A172 (cell line): Measurements from ENCODE around the gene TENM4. TPM values are rescaled to one million over a fixed set of nuclear protein-coding genes. Genes with fewer than 3 reads are reported as not detected.

ENCODE experiments used
- DNase-seq: peaks from one replicate; pipeline ENCODE4 v3.0.0-alpha.2; 2015; ENCODE audit warnings: low spot score
- total RNA-seq: library from RNA; depleted of rRNA; stranded (reverse); fragments of >200 nt; shearing (Covaris generic); gene quantifications from 2 replicates; pipeline ENCODE4 v1.2.3, GENCODE V29; 2014

The TENM4 gene
- total RNA-seq, 1 experiment from 2014 or later, result 0.91 TPM

GRCh38 chr11:78972590-78972989, 468.2 kb downstream of the TENM4 start:
- DNase-seq, result no peak

GRCh38 chr11:78972177-78972576, 468.7 kb downstream of the TENM4 start:
- no peak for DNase-seq

DNA sequence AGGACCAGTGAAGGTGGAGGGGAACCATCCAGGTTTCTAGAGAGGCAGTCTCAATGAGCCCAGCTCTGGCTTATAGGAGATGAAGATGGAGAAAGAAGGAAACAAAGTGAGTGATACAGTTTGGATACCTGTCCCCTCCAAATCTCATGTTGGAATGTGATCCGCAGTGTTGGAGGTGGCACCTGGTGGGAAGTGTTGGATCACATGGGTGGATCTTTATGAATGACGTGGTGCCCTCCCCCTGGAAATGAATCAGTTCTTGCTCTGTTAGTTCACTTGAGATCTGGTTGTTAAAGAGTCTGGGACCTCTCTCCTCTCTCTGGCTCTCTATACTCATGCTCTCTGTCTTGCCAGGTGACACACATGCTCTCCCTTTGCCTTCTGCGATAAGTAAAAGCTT, 473.0 kb downstream of the TENM4 start:
- DNase-seq, result no peak

DNA sequence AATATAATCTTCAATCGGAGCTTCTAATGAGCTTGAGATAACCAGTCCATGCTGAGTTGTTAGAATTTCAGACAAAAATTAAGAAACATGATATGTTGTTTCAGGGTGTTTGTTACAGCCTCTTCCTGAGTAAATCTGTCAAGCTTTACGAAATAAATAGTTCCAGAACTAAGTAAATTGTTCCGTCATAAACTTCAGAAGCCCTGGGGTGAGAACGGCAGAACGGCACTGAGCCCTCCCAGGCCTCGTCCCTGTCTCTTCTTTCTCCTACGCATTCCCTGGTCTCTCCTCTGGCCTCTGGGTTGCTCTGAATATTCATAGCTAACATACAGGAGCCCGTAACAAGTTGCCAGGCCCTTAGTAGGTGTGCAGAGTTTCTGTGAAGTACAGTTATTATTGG, 475.4 kb downstream of the TENM4 start:
- DNase-seq, result no peak

DNA sequence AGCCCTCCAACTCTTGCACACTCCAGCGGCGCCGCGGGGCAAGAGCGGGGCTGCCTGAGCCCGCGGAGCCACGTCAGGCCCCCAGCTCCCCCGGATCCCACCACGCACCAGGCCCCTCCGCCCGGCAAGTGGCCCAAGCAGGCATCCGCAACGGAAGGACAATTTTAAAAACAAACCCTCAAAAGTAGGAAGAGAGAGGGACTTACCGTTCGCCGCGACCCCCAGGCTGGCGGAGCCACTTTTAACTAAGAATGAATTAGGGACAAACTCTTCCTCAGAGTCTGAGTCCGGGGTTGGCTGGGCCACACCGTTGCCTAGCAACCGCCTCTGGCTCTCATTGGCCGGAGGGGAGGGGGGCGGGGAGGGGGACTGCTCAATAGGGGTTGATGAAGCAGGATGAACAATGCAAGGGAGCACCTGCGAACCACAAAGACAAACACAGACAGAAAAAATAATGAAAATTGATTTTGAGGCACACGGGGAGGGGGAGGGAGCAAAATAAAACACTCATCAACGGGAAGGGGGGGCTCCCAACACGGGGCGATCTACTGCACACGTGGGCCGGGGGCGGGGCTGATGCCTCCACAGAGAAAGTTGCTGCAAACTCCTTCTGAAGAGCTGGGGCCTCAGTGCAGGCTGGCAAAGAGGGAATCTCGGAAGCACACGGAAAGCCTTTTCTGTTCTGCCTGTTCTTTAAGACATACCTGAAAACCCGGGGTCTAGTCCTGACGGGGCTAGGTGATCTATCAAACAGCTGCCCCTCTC, 478.7 kb downstream of the TENM4 start:
- DNase-seq, result no peak

GRCh38 chr11:78961247-78961646, 479.6 kb downstream of the TENM4 start:
- no peak for DNase-seq

DNA sequence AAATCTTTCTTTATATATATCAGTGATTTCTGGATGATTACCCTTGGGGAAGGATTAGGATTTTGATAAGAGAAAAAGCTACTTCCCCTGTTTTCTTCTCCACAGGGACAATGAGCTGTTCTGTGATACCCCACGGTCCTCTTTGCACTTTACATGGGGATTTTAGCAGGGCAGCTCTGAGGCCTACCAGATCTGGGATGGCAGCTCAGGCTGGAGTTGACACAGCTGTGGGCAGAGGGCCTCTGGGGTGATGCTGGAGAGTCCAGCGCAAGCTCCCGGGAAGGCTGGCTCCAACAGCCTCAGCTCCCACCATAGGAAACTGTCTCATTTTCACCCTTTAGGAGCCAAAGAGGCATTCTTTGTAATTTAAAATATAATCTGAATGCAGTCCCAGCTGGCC, 482.4 kb downstream of the TENM4 start:
- DNase-seq, result no peak

GRCh38 chr11:78957476-78958245, 483.2 kb downstream of the TENM4 start:
- DNase-seq, result peak; percentile 5

DNA sequence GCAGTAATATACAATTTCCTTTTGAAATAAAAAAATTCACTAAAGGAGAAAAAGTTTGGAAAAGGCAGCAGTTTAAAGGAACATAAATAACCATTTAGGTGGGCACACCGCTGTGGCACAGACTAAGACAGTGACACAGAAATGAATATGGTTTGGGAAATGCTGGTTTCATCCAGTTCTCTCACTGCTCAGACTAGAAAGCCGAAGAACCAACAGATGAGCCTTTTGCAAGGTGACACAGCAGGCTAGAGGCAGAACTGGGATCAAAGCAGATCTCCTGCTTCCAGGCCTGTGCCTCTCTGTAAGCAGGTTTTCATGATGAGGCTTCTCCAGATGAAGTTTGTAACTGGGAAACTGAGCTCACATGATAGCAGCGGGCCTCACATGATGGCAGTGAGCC, 486.1 kb downstream of the TENM4 start:
- no peak for DNase-seq

- no peak for DNase-seq
Observed at GRCh38 chr11:78954261-78954660, 486.6 kb downstream of the TENM4 start.

GRCh38 chr11:78952890-78953289, 487.9 kb downstream of the TENM4 start:
- no peak for DNase-seq

- DNase-seq, result no peak
Observed at GRCh38 chr11:78952175-78952574, 488.7 kb downstream of the TENM4 start.

GRCh38 chr11:78949976-78950690, 490.7 kb downstream of the TENM4 start:
- DNase-seq, result no peak

GRCh38 chr11:78946945-78947902, 493.6 kb downstream of the TENM4 start:
- no peak for DNase-seq

GRCh38 chr11:78943841-78944240, 497.0 kb downstream of the TENM4 start:
- DNase-seq, result no peak

DNA sequence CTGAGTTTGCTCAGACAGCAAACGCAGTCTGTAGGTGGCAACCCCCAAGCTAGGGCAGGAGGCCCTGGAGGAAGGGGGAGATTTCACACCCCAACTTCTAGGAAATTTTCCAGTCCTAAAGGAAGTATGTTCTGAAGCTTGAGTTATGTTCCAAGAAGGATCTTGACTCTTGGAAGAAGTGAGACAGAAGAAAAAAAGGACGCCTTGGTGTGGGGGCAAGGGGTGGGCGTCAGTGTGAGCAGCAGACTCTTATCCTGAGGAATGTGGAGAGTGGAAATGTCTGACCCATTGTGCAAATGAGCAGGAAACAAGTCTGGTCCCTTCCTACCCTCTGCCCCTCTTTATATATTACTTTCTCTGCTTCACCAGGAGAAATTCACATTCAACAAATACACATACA, 497.7 kb downstream of the TENM4 start:
- no peak for DNase-seq

DNA sequence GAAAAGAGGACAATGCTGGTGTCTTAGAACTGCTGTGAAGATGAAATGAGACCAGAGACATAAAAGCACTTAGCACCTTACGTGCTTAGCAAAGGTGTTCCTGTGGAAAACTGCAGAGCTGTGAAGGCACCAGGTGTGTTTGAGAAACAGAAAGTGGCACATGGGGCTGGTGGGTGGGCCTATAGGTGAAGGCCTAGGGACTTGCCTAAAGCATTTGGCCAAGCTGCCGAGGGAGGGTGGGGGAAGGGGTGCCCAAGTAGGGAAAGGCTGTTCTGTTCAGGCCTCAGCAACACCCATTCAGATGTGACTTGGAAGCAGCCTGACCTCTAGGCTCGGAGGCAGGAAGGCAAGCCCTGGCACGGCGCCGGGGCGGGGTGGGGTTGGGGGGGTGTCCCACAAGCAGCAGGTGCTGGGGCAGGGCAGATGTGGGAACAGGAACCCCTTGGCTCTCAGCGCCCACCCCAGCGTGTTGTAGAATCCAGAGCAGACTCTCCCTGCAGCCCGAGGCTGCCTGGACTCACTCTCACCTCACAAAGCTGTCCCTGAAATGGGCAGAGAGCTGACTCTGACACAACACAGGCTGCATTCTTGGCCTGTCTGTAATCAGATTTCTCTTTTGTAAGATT, 499.5 kb downstream of the TENM4 start:
- no peak for DNase-seq

DNA sequence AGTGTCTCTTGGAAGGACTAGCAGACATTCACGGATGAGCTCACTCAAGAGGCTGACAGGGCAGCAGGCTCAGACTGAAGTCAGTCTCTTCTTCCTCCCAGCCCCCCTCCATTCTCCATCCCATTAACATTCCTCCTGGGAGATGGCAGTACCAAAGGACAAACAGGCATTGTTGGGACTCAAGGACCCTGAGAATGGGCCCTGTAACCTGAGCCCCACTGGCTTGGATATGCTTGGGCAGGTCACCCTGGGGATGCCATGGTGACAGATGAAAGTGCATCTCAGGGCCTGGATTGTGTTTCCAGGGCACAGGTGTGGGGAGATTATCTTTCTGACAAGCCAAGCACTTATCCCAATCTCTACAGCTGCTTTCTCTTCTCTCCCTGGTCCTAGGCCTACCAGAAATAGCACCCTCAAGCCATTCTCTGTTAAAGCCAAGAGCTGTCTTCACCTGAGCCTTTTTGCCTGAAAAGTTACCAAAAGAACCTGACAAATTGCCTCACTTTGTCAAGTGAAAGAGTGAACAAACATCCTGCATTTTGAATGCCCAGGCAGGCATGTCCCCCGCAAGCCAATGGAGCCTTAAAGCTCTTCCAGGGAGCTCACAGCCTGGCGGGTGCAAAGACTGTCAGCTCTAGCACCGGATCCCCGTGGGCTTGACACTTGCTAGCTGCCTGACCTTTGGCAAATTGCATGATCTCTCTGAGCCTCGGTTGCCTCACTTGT, 500.2 kb downstream of the TENM4 start:
- DNase-seq, result no peak

GRCh38 chr11:78938971-78939370, 501.9 kb downstream of the TENM4 start:
- no peak for DNase-seq

DNA sequence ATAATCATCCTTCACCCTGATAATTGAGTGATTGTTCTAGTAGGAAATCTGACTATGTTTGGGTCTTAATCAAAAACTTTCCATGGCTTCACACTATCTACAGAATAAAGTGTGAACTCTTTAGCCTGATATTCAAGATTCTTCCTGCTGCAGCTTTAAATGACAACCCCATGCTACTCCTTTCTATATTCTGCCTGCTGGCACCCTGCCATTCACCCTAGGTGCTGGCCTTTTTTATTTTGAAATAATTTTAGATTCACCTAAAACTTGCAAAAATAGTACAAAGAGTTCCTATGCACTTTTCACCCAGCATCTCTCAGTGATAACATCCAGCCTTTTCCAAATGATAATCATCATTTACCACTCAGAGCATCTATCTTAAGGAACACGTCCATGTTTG, 502.8 kb downstream of the TENM4 start:
- no peak for DNase-seq
